ENCODE measurements around the gene TMEM178A.

GRCh38 chr2:39657287-39657937 is 8.3 kb upstream of the TMEM178A start:
- no peak for TF ChIP-seq POLR2A (IDR thresholded peaks at IDR 0.05)
- TF ChIP-seq CTCF (IDR thresholded peaks at IDR 0.05): no peak
